ENCODE data around the gene LIMCH1. TPM values are rescaled to one million over a fixed set of nuclear protein-coding genes. Genes with fewer than 3 reads are reported as not detected.

The LIMCH1 gene
- total and polyA plus RNA-seq, 2 of the 8 experiments (the other 6 are each of a cell fraction or from before 2014, with no cell fraction given): 2.7 to 3.0 TPM

DNA sequence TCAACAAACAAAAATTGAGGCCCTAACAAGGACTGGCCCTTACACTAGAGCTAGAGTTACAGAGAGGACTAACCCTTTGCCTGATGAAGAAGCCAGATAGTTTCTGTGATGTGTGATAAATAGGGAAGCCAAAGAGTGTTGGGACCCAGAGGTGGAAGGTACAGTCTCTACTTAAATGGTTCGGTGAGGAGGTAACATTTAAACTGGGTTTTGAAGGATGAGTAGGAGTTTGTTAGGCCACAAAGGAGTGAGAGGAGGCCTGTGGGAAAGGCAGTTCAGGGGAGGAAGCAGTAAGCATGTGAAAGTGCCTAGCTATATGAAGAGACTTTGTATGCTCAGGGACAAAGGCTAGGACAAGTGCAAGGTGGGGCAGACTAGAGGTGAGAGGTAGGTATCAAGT, 23.8 kb upstream of the LIMCH1 start (continued):
- TF ChIP-seq, protein P1, sequence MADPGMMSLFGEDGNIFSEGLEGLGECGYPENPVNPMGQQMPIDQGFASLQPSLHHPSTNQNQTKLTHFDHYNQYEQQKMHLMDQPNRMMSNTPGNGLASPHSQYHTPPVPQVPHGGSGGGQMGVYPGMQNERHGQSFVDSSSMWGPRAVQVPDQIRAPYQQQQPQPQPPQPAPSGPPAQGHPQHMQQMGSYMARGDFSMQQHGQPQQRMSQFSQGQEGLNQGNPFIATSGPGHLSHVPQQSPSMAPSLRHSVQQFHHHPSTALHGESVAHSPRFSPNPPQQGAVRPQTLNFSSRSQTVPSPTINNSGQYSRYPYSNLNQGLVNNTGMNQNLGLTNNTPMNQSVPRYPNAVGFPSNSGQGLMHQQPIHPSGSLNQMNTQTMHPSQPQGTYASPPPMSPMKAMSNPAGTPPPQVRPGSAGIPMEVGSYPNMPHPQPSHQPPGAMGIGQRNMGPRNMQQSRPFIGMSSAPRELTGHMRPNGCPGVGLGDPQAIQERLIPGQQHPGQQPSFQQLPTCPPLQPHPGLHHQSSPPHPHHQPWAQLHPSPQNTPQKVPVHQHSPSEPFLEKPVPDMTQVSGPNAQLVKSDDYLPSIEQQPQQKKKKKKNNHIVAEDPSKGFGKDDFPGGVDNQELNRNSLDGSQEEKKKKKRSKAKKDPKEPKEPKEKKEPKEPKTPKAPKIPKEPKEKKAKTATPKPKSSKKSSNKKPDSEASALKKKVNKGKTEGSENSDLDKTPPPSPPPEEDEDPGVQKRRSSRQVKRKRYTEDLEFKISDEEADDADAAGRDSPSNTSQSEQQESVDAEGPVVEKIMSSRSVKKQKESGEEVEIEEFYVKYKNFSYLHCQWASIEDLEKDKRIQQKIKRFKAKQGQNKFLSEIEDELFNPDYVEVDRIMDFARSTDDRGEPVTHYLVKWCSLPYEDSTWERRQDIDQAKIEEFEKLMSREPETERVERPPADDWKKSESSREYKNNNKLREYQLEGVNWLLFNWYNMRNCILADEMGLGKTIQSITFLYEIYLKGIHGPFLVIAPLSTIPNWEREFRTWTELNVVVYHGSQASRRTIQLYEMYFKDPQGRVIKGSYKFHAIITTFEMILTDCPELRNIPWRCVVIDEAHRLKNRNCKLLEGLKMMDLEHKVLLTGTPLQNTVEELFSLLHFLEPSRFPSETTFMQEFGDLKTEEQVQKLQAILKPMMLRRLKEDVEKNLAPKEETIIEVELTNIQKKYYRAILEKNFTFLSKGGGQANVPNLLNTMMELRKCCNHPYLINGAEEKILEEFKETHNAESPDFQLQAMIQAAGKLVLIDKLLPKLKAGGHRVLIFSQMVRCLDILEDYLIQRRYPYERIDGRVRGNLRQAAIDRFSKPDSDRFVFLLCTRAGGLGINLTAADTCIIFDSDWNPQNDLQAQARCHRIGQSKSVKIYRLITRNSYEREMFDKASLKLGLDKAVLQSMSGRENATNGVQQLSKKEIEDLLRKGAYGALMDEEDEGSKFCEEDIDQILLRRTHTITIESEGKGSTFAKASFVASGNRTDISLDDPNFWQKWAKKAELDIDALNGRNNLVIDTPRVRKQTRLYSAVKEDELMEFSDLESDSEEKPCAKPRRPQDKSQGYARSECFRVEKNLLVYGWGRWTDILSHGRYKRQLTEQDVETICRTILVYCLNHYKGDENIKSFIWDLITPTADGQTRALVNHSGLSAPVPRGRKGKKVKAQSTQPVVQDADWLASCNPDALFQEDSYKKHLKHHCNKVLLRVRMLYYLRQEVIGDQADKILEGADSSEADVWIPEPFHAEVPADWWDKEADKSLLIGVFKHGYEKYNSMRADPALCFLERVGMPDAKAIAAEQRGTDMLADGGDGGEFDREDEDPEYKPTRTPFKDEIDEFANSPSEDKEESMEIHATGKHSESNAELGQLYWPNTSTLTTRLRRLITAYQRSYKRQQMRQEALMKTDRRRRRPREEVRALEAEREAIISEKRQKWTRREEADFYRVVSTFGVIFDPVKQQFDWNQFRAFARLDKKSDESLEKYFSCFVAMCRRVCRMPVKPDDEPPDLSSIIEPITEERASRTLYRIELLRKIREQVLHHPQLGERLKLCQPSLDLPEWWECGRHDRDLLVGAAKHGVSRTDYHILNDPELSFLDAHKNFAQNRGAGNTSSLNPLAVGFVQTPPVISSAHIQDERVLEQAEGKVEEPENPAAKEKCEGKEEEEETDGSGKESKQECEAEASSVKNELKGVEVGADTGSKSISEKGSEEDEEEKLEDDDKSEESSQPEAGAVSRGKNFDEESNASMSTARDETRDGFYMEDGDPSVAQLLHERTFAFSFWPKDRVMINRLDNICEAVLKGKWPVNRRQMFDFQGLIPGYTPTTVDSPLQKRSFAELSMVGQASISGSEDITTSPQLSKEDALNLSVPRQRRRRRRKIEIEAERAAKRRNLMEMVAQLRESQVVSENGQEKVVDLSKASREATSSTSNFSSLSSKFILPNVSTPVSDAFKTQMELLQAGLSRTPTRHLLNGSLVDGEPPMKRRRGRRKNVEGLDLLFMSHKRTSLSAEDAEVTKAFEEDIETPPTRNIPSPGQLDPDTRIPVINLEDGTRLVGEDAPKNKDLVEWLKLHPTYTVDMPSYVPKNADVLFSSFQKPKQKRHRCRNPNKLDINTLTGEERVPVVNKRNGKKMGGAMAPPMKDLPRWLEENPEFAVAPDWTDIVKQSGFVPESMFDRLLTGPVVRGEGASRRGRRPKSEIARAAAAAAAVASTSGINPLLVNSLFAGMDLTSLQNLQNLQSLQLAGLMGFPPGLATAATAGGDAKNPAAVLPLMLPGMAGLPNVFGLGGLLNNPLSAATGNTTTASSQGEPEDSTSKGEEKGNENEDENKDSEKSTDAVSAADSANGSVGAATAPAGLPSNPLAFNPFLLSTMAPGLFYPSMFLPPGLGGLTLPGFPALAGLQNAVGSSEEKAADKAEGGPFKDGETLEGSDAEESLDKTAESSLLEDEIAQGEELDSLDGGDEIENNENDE (IDR thresholded peaks at IDR 0.05; ENCODE audit: insufficient replicate concordance, low read length): no peak
- TF ChIP-seq CBX8 (IDR thresholded peaks at IDR 0.05; ENCODE audit: borderline replicate concordance, low read depth, low read length): no peak
- no peak for TF ChIP-seq NRF1 (IDR thresholded peaks at IDR 0.05; ENCODE audit: low read depth, low read length)
- no peak for TF ChIP-seq BCL11A (IDR thresholded peaks at IDR 0.05; ENCODE audit: low read depth in 2 of 2, low read length in 2 of 2)
- no peak for TF ChIP-seq TAF1 (IDR thresholded peaks at IDR 0.05; ENCODE audit: low read depth, low read length)
- TF ChIP-seq SP4 (IDR thresholded peaks at IDR 0.05; ENCODE audit: low read length): no peak
- TF ChIP-seq CHD1 (IDR thresholded peaks at IDR 0.05; ENCODE audit: low read depth, low read length): no peak
- no peak for TF ChIP-seq SIX5 (IDR thresholded peaks at IDR 0.05; ENCODE audit: low read depth, low read length)
- TF ChIP-seq EZH2 (IDR thresholded peaks at IDR 0.05; ENCODE audit: low read depth, low read length, severe bottlenecking): no peak
- TF ChIP-seq SIRT6 (IDR thresholded peaks at IDR 0.05; ENCODE audit: low read length): no peak
